GM12878 (cell line): ENCODE data around the gene BTBD10. TPM values are rescaled to one million over a fixed set of nuclear protein-coding genes. Genes with fewer than 3 reads are reported as not detected.

Experiments
- BMI1 ChIP-seq: fragments of 450-650 bp; IDR thresholded peaks from 2 replicates; pipeline ENCODE4 v1.6.1; 2016; ENCODE audit warnings: mild to moderate bottlenecking, moderate library complexity, borderline replicate concordance
- CHD1 ChIP-seq: IDR thresholded peaks from 2 replicates; pipeline ENCODE4 v1.6.1; 2012; ENCODE audit warnings: low read depth, low read length, improper control_type of control experiment
- CREM ChIP-seq: IDR thresholded peaks from 2 replicates; pipeline ENCODE4 v1.6.1; 2014; ENCODE audit warnings: antibody characterized with exemption, low read depth
- MEF2A ChIP-seq: IDR thresholded peaks from 2 replicates; pipeline ENCODE4 v1.6.1; 2011; ENCODE audit warnings: low read depth, mild to moderate bottlenecking, low read length, moderate library complexity; ENCODE audit not compliant: insufficient read depth
- NRF1 ChIP-seq: conservative IDR thresholded peaks from 2 replicates; pipeline ENCODE4 v1.6.1; 2011; ENCODE audit warnings: mild to moderate bottlenecking, low read depth, low read length, improper control_type of control experiment
- SMC3 ChIP-seq: IDR thresholded peaks from 2 replicates; pipeline ENCODE4 v1.6.1; 2011; ENCODE audit warnings: low read length, improper control_type of control experiment, borderline replicate concordance
- polyA plus RNA-seq, 11 experiments: library from polyadenylated mRNA; depleted of rRNA in 4 of 11; unstranded in 6 of 11; stranded (reverse) in 5 of 11; fragments of >200 nt; fragmentation: Nextera tagmentation in 4 of 11; fragmentation: Illumina TruSeq in 1 of 11; extraction: Ambion mirVana in 4 of 11; extraction: Trizol in 1 of 11; gene quantifications; 1 replicate in 1 of 11; 2 replicates in 10 of 11; pipeline versions ENCODE4 v1.2.1 to v1.2.3, GENCODE V29; 2011 to 2016; ENCODE audit warnings: inconsistent platforms in 2 of 11, missing spikeins in 2 of 11, low read depth in 1 of 11
- total RNA-seq, 4 experiments: library from RNA; depleted of rRNA in 3 of 4; stranded (reverse); fragments of >200 nt in 3 of 4; fragmentation: Illumina TruSeq in 1 of 4; extraction: Trizol in 1 of 4; gene quantifications; 2 replicates each; pipeline versions ENCODE4 v1.2.1 to v1.2.3, GENCODE V29; 2013 to 2021
- TF ChIP-seq, protein P1 (sequence below): IDR thresholded peaks from 2 replicates; pipeline ENCODE4 v1.6.1; 2012; ENCODE audit warnings: improper control_type of control experiment, low read depth, low read length; ENCODE audit not compliant: insufficient replicate concordance
- TF ChIP-seq, protein P2 (sequence below): IDR thresholded peaks from 2 replicates; pipeline ENCODE4 v1.6.1; 2011; ENCODE audit warnings: low read depth, low read length, improper control_type of control experiment, borderline replicate concordance

The BTBD10 gene
- total and polyA plus RNA-seq, 10 of the 15 experiments (the other 5 are each of a cell fraction or from before 2014, with no cell fraction given) = 20.8 to 38.8 (median 26.9) TPM

DNA sequence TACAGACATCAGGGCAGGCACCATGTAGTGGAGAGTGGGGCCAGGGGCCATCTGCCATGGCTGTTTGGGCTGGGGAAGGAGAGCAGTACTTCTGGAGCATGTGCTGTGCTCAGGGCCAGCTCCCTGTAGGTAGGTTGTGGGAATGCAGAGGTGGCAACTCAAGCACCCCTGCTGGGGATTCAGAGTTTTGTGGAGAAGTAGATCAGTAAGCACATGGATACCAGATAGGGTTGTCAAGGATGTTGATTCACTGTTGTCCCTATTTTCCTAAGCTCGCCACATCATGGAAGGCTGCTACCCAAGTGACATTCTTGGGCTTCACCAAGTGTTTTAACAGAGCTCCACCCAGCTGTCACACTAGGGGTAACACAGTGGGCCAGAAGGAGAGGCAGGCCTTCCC lies 118.2 kb downstream of the BTBD10 start (continued):
- TF ChIP-seq, protein P1, sequence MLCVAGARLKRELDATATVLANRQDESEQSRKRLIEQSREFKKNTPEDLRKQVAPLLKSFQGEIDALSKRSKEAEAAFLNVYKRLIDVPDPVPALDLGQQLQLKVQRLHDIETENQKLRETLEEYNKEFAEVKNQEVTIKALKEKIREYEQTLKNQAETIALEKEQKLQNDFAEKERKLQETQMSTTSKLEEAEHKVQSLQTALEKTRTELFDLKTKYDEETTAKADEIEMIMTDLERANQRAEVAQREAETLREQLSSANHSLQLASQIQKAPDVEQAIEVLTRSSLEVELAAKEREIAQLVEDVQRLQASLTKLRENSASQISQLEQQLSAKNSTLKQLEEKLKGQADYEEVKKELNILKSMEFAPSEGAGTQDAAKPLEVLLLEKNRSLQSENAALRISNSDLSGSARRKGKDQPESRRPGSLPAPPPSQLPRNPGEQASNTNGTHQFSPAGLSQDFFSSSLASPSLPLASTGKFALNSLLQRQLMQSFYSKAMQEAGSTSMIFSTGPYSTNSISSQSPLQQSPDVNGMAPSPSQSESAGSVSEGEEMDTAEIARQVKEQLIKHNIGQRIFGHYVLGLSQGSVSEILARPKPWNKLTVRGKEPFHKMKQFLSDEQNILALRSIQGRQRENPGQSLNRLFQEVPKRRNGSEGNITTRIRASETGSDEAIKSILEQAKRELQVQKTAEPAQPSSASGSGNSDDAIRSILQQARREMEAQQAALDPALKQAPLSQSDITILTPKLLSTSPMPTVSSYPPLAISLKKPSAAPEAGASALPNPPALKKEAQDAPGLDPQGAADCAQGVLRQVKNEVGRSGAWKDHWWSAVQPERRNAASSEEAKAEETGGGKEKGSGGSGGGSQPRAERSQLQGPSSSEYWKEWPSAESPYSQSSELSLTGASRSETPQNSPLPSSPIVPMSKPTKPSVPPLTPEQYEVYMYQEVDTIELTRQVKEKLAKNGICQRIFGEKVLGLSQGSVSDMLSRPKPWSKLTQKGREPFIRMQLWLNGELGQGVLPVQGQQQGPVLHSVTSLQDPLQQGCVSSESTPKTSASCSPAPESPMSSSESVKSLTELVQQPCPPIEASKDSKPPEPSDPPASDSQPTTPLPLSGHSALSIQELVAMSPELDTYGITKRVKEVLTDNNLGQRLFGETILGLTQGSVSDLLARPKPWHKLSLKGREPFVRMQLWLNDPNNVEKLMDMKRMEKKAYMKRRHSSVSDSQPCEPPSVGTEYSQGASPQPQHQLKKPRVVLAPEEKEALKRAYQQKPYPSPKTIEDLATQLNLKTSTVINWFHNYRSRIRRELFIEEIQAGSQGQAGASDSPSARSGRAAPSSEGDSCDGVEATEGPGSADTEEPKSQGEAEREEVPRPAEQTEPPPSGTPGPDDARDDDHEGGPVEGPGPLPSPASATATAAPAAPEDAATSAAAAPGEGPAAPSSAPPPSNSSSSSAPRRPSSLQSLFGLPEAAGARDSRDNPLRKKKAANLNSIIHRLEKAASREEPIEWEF = no peak
- no peak for TF ChIP-seq CHD1
- no peak for TF ChIP-seq MEF2A
- TF ChIP-seq, protein P2, sequence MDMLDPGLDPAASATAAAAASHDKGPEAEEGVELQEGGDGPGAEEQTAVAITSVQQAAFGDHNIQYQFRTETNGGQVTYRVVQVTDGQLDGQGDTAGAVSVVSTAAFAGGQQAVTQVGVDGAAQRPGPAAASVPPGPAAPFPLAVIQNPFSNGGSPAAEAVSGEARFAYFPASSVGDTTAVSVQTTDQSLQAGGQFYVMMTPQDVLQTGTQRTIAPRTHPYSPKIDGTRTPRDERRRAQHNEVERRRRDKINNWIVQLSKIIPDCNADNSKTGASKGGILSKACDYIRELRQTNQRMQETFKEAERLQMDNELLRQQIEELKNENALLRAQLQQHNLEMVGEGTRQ = no peak
- no peak for TF ChIP-seq CREM
- no peak for TF ChIP-seq NRF1
- no peak for TF ChIP-seq SMC3
- no peak for TF ChIP-seq BMI1
